HG03159 (cell line): ENCODE data around the gene AGER.
"Not testable (repeated sequence)": the region's sequence is repeated elsewhere in the genome, so short reads cannot be mapped to it uniquely, and the experiment has no call there.

ENCODE experiments used
- ATAC-seq: cut with Tn5 transposase; IDR thresholded peaks from one replicate; pipeline ENCODE4 v1.9.1; 2021; ENCODE audit warnings: mild to moderate bottlenecking, moderate library complexity; ENCODE audit not compliant: unreplicated experiment

The AGER gene

GRCh38 chr6:32184084-32184640, at the start of gene AGER:
AGER (minus strand) TSS chr6:32184253; CDS start chr6:32184222, 31 bp downstream.
- ATAC-seq, result no peak

GRCh38 chr6:32226434-32226833, 42.4 kb upstream of the AGER start:
- ATAC-seq, result no peak

DNA sequence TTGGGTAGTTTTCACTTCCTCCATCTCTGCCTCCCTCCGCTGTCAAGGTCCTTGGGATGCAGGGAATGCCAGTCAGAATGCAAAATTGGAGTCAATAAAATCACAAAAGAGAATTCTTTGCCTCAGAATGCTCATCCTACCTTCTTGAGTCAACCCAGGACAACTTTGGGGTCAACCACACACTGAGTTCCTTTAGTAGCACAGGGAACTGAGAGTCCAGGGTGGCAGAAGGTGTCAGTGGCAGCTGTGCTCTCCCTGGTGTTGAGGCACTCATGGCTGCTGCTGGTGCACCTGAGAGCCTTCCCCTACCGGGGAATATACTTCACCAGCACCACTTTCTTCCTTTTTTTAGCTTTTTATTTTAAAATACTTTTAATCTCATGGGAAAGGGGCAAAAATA, 40.6 kb upstream of the AGER start:
- no peak for ATAC-seq

- ATAC-seq, result no peak
Measured at GRCh38 chr6:32223258-32224235, 39.5 kb upstream of the AGER start, which contains the start of gene NOTCH4. NOTCH4 (minus strand) TSS chr6:32224067; CDS start chr6:32223928, 139 bp downstream.

GRCh38 chr6:32222333-32223230, 38.5 kb upstream of the AGER start:
- ATAC-seq, result no peak

- ATAC-seq, result no peak
Measured at GRCh38 chr6:32220021-32220420, 36.0 kb upstream of the AGER start.

- no peak for ATAC-seq
Measured at GRCh38 chr6:32218167-32218566, 34.1 kb upstream of the AGER start.

GRCh38 chr6:32216998-32217397, 32.9 kb upstream of the AGER start:
- no peak for ATAC-seq

- ATAC-seq, result no peak
Measured at GRCh38 chr6:32216285-32216684, 32.2 kb upstream of the AGER start.

GRCh38 chr6:32215617-32216016, 31.6 kb upstream of the AGER start:
- no peak for ATAC-seq

DNA sequence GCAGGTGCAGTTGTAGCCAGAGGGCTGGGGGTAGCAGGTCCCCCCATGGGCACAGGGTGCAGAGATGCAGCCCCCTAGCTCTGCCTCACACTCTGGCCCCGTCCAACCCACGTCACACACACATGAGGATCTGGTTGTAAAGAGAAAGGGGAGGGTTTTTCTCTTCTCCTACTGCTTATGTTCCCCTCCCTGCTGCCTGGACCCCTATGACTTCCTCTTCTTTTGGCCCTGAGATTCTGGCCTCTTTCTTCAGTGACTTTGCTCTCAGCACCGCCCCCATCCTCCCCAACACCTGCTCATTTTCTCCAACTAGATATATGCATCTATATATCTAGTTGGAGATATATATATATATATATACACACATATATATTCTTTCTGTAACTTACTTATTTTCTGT, 30.1 kb upstream of the AGER start:
- ATAC-seq, result no peak

GRCh38 chr6:32213649-32214048, 29.6 kb upstream of the AGER start:
- ATAC-seq, result no peak

DNA sequence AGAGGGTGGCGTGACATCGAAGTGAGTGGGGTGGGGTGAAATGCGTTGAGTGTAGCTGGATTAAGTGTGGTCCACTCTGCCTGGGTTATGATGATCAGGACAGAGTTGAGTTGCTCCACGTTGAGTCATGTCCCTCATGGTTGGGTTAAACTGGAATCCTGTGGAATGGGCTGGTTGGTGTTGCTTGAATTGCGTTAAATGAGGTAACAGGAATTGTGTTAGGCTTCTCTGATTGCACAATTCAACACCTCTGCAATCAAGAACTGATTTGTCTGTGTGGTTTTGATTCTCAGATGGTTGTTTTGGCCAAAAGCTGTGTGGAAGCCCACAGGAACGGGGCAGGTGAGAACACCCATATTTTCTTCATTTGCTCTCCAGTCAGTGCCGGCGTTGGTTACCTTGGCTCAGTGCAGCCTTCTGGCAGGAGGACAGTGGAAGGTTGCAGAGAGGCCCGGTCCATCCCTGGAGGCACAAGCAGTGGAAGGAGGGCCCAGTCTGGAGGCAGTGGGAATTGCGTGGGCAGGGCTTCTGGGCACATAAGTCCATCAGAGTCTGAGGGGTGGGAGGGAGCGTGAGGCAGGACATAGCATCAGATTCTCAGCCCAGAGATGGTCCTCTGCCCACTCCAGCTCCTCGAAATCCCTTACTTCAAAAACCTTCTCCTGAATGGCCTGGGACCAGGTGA, 28.2 kb upstream of the AGER start:
- no peak for ATAC-seq

DNA sequence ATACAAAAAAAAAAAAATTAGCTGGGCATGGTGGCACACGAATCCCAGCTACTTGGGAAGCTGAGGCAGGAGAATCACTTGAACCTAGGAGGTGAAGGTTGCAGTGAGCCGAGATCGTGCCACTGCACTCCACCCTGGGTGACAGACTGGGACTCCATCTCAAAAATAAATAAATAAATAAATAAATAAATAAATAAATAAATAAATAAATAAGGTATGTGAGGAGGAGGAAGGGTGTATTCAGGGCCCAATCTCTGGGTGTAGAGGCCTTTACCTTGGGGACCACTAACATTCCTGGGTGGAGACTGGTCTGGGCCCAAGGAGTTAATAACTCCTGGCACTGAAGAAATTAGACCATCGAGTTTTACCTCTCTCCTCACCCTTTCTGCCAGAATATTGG, 27.4 kb upstream of the AGER start:
- ATAC-seq, result not testable (repeated sequence)

DNA sequence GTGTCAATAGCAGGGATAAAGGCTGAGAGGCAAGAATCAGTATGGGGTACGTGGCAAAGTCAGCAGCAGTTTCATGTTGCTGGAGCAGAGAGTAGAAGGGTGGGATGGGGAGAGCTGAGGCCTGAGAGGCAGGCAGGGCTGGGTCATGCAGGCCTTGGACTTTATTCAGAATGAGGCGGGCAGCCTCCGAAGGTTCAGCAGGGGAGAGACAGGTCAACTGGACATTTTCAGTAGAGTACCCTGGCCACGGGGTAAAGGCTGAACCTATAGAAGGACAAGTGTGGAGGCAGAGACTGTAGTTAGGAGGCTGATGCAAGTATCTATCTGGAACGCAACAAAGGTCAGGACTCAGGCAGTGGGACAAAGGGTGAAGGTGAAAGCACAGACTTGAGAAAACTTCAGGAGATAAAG, 26.1 kb upstream of the AGER start:
- no peak for ATAC-seq

GRCh38 chr6:32208996-32209395, 24.9 kb upstream of the AGER start:
- ATAC-seq, result no peak

DNA sequence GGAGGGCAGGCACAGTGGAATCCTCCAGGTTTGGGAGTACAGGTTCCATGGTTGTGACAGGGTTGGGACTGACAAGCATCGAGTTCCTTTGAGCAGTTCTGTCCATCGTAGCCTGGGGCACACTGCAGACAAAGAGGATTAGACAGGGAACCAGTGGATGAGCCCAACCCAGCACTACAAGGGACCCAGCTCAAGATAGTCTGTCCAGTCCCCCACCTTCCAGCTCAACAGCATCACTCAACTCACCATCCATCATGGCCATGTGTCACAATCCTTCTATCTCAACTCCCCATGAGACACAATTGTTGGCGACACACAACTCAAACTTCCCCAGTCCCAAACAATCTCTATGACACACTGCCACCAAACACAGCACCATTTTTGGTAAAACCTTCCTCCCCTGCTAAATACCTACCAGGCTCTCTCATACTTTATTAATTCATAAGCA, 20.2 kb upstream of the AGER start:
- no peak for ATAC-seq

- ATAC-seq, result no peak
Measured at GRCh38 chr6:32203426-32204267, 19.6 kb upstream of the AGER start.

DNA sequence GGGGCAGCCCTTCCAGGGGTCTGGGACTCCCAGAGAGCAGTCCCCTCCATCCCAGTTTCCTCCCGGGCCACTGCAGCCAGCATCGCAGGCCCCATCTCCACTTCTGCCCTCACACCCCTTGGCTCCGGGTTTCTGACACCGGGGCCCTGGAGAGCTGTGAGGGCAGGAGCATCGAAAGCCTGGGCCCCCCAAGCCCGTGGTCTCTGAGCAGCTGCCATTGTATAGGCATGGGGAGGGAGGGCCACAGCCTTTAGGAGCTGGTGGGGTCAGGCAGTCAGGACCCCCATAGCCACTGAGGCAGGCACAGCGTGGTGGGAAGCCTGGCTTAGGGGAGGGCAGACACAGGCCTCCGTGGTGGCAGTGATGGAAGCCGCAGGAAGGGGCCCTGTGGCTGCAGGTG, 18.1 kb upstream of the AGER start:
- ATAC-seq, result no peak
